ENCODE results near the gene GPR171.

Gene GPR171

GRCh38 chr3:151213881-151214280 is 10.9 kb upstream of the GPR171 start:
- DNase-seq (ENCODE audit: low spot score): no peak

GRCh38 chr3:151213151-151213550 is 10.1 kb upstream of the GPR171 start:
- DNase-seq (ENCODE audit: low spot score): no peak

DNA sequence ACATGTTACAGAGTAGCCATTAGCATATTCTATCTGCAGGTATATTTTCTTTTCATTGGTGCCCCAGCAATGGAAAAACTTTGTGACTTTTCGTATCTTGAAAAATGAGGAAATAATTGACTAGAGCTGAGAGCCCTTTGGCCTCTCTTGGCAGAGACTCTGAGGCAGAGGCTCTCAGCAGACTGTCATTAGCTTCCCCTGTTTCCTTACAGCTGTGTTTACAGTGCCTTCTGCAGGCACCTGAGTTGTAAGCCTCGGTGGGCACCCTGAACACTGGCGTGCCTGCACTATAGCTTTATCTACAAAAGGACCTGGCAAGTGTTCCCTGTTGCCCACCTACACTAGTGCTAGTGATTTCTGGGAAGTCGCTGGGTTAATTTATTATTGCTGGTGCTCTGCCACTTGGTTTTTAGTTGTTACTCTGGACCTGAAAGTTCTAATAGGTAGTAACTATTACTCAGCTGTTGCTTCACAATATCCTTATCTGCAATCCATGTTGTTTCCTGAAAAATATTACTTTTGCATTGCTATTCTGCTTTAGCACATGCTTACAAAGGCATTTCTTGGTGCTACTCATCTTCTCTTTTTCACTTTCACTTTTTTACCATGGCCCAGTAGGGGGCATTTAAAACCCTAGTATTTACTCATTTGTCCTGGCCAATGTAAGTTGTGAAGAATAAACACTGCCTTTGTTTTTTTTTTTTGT is 7.8 kb upstream of the GPR171 start:
- DNase-seq (ENCODE audit: low spot score): no peak

DNA sequence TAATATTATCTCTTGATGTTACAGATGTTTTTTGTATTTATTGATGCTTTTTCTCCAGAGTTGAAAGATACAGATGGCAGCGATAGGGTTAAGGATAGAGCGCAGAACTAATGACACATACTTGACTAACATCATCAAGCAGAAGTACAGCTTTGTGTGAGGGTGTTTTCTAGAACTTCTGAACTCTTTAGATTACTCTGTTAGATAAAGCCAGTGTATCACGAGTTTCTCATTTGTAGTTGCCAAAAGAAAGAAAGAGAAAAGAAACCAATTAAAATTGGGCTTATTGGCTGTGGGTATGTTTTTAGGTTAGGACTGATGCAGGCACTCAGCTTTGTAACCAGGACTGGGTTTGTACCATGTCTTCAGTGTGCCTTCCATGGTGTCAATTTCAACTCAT is 6.6 kb upstream of the GPR171 start:
- DNase-seq (ENCODE audit: low spot score): no peak

GRCh38 chr3:151206201-151206600 is 3.2 kb upstream of the GPR171 start:
- DNase-seq (ENCODE audit: low spot score): no peak

- DNase-seq (ENCODE audit: low spot score): no peak
Observed at GRCh38 chr3:151205482-151205881, 2.5 kb upstream of the GPR171 start.

GRCh38 chr3:151204530-151205402 is 1.8 kb upstream of the GPR171 start:
- DNase-seq (ENCODE audit: low spot score): no peak

- no peak for DNase-seq (ENCODE audit: low spot score)
Observed at GRCh38 chr3:151201051-151201730, 1.8 kb downstream of the GPR171 start.

DNA sequence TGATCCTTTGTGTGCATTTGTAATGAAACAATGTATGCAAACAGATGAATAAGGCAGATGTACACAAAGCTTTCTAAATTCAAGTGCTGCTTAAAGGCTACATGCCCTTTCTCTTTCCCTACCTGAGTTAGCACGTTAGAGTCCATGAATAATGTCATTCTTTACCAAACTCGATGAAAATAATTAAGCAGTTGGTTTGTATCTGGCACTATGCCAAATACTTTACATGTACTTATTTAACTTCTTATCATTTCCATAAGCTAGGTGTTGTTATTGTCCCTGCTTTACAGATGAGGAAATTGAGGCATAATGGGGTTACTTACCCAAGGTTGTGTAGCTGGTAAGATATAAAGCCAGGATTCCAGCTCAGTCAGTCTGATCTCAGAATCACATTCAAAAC is 2.4 kb downstream of the GPR171 start:
- no peak for DNase-seq (ENCODE audit: low spot score)

DNA sequence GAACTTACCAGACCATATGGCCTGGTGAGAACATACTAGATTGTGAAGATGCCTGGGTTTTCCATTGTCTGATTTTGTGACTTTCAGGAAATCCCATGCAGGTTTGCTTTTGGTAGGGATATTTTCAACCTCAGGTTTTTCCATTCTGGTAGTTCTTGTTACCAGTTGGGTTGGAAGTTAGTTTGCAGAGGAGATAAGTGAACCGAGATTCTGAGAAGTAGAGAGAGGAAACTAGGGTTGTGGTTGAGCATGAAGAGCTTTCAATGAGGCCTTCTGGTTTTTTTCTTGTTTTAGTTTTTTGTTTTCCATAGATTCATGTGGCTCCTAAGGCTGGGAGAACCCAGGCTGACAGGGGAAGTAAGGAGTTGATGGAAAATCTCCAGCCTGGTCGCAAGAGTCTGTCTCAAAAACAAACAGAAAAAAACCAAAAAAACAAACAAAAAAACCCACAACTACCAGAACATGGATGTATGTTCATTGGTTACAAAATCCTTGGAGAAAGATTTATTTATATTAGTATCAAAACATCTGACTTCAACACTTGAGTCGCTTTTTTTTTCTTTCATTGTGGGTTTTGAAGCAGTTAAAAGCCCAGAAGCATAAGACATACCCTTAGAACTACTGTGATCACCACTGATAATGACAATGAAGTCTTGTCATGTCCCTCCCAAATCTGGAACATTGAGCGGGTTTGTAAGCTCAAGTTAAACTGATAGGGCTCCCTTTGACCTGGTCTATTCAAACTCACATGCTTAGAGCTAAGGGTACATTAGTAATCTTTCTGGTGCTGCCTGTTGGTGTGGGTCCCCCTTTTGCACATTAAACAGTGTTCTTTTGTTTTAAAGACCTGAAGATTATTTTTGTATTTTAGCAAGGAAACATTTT is 3.2 kb downstream of the GPR171 start:
- DNase-seq (ENCODE audit: low spot score): no peak

- no peak for DNase-seq (ENCODE audit: low spot score)
Observed at GRCh38 chr3:151198849-151199248, 4.2 kb downstream of the GPR171 start.

GRCh38 chr3:151197981-151198767 is 4.8 kb downstream of the GPR171 start:
- no peak for DNase-seq (ENCODE audit: low spot score)

- DNase-seq (ENCODE audit: low spot score): no peak
Observed at GRCh38 chr3:151197228-151197627, 5.8 kb downstream of the GPR171 start.

DNA sequence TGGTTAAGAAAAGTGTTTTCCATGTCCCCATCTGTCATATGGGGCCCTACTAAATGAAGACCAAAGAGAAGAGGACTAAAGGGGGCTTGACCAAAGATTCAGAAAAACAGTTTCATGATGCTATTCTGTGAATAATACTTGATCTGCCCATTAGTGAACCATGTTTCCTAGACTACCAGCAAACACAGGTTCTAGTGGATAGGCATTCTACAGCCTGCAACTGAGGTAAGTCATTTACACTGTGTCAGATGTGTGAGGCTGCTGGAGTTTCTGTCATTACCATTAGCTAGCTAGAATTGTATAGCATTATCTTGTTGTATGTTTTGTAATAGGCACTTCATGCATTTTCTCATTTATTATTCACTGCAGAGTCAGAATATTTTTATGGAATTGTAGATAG is 6.6 kb downstream of the GPR171 start:
- no peak for DNase-seq (ENCODE audit: low spot score)

- DNase-seq (ENCODE audit: low spot score): no peak
Observed at GRCh38 chr3:151195826-151196225, 7.2 kb downstream of the GPR171 start.

DNA sequence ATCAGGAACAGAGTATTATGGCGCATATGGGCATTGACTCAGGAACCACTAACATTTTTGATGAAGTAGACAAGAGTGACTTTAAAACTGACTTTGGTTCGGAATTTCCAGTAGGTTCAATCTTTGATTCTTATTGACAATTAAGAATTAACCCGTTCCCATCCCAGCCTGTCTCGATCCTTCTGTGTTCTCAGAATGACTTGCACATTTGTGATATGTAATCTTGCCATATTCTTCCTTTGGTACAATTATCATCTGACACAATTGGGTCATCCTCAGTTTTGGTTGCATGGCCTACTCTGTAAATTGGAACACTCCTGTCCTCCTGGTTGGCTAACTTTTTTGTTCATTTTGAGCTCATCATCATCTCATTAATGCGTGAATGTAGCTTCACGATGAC is 10.5 kb downstream of the GPR171 start:
- no peak for DNase-seq (ENCODE audit: low spot score)

- no peak for DNase-seq (ENCODE audit: low spot score)
Observed at GRCh38 chr3:151191095-151191494, 11.9 kb downstream of the GPR171 start.

GRCh38 chr3:151183265-151183671 is 19.7 kb downstream of the GPR171 start:
- DNase-seq (ENCODE audit: low spot score): no peak

GRCh38 chr3:151182349-151183079 is 20.5 kb downstream of the GPR171 start:
- no peak for DNase-seq (ENCODE audit: low spot score)

DNA sequence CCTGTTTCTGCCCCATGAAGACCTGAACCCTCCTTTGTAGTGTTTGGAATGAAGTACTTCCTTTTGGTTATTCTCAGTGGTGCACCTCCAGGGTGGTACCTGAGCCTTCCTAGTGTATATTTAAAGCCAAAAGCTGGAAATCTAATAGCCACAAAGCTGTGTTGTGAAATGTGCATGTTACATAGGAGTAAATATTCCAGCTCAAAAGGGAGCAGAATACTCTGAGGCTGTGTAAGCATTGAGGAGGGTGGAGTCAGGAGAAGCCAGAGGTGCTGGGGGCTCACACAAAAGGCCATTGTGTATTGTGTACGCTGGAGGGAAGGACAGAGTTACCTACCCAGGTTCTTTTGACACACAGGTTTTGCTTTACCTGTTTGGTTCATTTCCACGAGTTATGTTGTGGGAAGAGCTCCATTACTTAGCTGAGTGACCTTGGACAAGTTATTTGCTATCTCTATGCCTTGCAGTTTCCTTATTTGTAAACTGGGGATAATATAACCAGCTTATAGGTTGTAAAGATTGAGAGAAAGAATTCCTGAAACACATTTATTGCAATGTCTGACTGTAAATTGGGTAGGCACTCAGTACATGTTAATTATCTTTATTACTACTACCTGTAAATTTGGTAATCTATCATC is 24.7 kb downstream of the GPR171 start:
- no peak for DNase-seq (ENCODE audit: low spot score)

All from hematopoietic multipotent progenitor cell treated with erythropoietin and hydrocortisone succinate and interleukin-3 and kit ligand, for 17 days (in vitro differentiated cells).